ENCODE data around the gene FHOD3.

- TF ChIP-seq, protein P1, sequence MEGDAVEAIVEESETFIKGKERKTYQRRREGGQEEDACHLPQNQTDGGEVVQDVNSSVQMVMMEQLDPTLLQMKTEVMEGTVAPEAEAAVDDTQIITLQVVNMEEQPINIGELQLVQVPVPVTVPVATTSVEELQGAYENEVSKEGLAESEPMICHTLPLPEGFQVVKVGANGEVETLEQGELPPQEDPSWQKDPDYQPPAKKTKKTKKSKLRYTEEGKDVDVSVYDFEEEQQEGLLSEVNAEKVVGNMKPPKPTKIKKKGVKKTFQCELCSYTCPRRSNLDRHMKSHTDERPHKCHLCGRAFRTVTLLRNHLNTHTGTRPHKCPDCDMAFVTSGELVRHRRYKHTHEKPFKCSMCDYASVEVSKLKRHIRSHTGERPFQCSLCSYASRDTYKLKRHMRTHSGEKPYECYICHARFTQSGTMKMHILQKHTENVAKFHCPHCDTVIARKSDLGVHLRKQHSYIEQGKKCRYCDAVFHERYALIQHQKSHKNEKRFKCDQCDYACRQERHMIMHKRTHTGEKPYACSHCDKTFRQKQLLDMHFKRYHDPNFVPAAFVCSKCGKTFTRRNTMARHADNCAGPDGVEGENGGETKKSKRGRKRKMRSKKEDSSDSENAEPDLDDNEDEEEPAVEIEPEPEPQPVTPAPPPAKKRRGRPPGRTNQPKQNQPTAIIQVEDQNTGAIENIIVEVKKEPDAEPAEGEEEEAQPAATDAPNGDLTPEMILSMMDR (IDR thresholded peaks at IDR 0.05) = no peak
- TF ChIP-seq POLR2A (IDR thresholded peaks at IDR 0.05) = no peak
Measured at GRCh38 chr18:36580874-36581750, 283.6 kb downstream of the FHOD3 start.
